Lower leg skin (tissue), 4 donors: ENCODE measurements around the gene C1D. TPM values are rescaled to one million over a fixed set of nuclear protein-coding genes. Genes with fewer than 3 reads are reported as not detected.

ENCODE experiments used
- DNase-seq, 2 donors: peaks; one replicate each; pipeline ENCODE4 v3.0.0-alpha.2; 2019; ENCODE audit warnings: low spot score in 2 of 2
- H3K4me3 ChIP-seq: fragments of 200-600 bp; sonication (generic); 2 replicates; pipeline ENCODE4 v1.5.1; 2017; ENCODE audit warnings: mild to moderate bottlenecking, low read depth; ENCODE audit not compliant: poor library complexity, severe bottlenecking
- POLR2A ChIP-seq, 2 donors: fragments of 450-650 bp; IDR thresholded peaks; one replicate each; pipeline ENCODE4 v1.6.1; 2016 to 2017; ENCODE audit warnings: antibody characterized with exemption in 2 of 2, mild to moderate bottlenecking in 1 of 2, moderate library complexity in 1 of 2
- WGBS, 2 donors: methylation state at CpG; one replicate each; pipeline ENCODE4 v1.1.5; 2018; 5-methylcytosine and 5-hydroxymethylcytosine counted together
- intact Hi-C: fragments of 100-400 bp; cut with DNase I; formaldehyde crosslinking; loops from one replicate; pipeline ENCODE4 v1.15.0; 2023; ENCODE audit warnings: low total_unique reads
- total RNA-seq, 4 donors: library from RNA; depleted of rRNA; stranded (reverse); fragments of >200 nt; gene quantifications; one replicate each; pipeline ENCODE4 v1.1.0, GENCODE V29; 2016
- TF ChIP-seq, protein P1 (sequence below), 3 donors: fragments of 450-650 bp; IDR thresholded peaks; one replicate each; pipeline ENCODE4 v1.5.1; 2016; ENCODE audit warnings: antibody characterized with exemption in 3 of 3, mild to moderate bottlenecking in 3 of 3, moderate library complexity in 2 of 3

Gene C1D
- total RNA-seq, 4 donors from 2014 or later, result 8.0 to 30.3 (median 14.7) TPM

DNA sequence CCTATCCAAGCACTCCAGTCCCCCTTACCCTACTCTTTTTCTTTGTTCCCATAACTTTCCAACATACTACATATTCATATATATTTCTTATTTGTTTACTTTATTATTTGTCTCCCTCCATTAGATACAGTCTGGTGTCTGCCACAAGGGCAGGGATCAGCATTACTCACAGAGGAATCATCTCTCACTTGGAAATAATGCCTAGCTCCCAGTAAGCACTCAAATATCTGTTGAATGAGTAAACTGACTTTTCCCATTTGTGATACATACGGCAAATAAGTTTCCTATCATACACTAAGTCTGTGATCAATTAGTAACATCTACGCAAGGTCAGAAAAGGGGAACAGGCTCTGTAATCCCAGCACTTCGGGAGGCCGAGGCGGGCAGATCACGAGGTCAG is 18.7 kb downstream of the C1D start:
- intact Hi-C loops, result no loop called here
- no peak for TF ChIP-seq POLR2A (IDR thresholded peaks at IDR 0.05)
- TF ChIP-seq, protein P1, sequence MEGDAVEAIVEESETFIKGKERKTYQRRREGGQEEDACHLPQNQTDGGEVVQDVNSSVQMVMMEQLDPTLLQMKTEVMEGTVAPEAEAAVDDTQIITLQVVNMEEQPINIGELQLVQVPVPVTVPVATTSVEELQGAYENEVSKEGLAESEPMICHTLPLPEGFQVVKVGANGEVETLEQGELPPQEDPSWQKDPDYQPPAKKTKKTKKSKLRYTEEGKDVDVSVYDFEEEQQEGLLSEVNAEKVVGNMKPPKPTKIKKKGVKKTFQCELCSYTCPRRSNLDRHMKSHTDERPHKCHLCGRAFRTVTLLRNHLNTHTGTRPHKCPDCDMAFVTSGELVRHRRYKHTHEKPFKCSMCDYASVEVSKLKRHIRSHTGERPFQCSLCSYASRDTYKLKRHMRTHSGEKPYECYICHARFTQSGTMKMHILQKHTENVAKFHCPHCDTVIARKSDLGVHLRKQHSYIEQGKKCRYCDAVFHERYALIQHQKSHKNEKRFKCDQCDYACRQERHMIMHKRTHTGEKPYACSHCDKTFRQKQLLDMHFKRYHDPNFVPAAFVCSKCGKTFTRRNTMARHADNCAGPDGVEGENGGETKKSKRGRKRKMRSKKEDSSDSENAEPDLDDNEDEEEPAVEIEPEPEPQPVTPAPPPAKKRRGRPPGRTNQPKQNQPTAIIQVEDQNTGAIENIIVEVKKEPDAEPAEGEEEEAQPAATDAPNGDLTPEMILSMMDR (IDR thresholded peaks at IDR 0.05), result no peak
- 83 to 94% methylated on average over 6 of the region's 6 CpGs for WGBS, 2 donors
- H3K4me3 ChIP-seq, result no peak overlapping the region
- no peak for DNase-seq

DNA sequence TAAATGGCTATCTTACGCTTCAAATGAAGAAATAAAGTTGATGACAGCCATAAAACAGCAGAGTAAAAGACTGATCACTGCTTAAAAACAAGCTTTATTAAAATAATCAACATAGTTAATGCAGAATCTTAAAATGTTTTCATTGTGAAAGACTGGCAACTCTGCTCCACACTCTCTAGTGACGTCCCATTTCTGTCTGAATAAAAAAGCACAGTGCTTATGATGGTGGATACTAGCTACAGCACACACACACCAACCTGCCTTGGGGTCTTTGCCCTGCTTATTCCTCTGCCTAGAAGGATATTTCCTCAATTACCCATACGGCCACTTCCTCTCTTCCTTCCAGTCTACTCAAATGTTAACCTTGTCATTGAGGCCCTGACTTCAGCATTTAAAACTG is 19.1 kb downstream of the C1D start:
- 90% methylated on average over 3 of the region's 3 CpGs for WGBS, 2 donors
- intact Hi-C loops, result no loop called here
- no peak for TF ChIP-seq POLR2A (IDR thresholded peaks at IDR 0.05)
- TF ChIP-seq, protein P1 (IDR thresholded peaks at IDR 0.05), result no peak

DNA sequence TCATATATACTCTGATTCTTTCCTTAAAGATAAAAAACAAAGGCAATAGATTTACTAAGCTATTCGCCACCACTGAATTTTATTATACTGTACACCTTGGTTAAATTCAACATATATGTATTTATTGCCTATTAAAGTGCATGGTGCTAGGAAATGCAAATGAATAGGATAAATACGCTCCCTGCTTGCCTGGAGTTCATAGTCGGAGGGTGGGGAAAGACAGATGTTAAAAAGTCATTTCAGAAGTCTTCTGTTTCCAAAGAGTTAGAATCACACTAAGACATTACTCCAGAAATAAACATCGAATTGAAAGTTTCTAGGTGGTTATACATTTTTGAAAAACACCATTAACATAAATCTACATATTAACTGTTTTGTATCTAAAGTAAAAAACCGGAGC is 19.8 kb downstream of the C1D start:
- intact Hi-C loops, result no loop called here
- no peak overlapping the region for H3K4me3 ChIP-seq
- 91 to 92% methylated on average over 5 of the region's 5 CpGs for WGBS, 2 donors
- no peak for DNase-seq
- TF ChIP-seq POLR2A (IDR thresholded peaks at IDR 0.05), result no peak

More for the DNA sequence above, 19.1 kb downstream of the C1D start:
- no peak for DNase-seq
- H3K4me3 ChIP-seq, result no peak overlapping the region

DNA sequence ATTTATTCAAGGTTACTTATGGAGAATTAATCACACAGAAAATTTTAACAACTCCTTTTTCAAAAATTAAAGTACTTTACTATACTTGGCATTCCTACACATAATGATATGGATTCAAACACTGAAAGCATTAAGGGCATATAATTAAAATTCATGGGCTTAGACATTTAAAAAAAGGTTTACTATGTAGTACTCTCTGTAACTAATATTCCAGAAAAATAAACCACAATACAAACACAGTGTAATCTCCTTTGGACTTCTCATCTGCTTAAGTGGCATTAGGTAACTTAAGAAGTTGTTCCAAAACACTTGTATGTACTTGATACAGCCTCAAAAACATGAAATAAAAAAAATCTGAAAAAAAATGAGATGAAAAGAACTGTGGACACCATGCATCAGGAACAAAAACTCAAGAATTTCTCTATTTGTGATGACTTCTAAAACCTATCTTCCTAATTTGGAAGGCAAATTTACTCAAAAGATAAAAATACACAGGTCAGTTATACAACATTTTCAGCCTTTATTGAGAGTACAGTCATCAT is 21.0 kb downstream of the C1D start:
- no peak overlapping the region for H3K4me3 ChIP-seq
- no peak for DNase-seq
- no peak for TF ChIP-seq POLR2A (IDR thresholded peaks at IDR 0.05)
- TF ChIP-seq, protein P1 (IDR thresholded peaks at IDR 0.05), result no peak
- intact Hi-C loops, result no loop called here

DNA sequence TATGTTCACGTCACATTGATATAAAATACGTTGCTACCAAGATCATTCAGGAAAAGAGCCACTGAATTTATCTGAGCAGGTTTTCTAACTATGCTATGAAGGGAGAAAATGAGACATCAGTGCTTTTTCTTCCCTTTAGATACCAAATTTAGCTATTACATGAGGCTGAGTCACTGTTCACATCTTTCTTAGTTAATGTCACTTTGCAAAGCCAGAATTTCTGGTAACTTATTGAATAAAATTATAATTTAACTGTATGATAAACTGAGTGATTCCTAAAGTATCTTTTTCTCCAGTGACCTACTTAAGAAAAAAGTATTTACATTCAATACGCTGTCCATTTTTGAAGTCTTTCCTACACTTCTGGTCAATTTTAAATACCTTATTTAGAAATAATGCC is 22.7 kb downstream of the C1D start:
- DNase-seq, result no peak
- TF ChIP-seq, protein P1 (IDR thresholded peaks at IDR 0.05), result no peak
- no peak for TF ChIP-seq POLR2A (IDR thresholded peaks at IDR 0.05)
- H3K4me3 ChIP-seq, result no peak overlapping the region
- WGBS, 2 donors, result 90 to 91% methylated on average over 3 of the region's 3 CpGs
- intact Hi-C loops, result no loop called here

DNA sequence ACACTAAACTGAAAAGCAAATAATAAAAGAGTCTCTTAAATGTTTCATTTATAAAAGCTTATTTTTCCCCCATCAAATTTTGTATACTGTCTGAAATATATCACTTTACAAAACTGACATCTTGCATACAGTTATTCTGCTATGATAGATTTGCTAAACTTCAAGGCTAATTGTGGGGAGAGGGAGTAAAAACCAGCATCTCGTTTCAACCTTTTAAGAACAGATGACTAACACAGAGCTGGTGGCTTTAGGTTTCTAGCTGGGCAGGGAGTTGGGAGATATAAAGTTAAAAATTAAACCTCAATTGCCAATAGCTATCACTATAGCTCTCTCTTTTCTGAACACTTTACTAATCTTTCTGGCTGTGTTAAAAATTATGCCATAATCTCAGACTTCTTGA is 23.5 kb downstream of the C1D start:
- intact Hi-C loops, result loop anchor here (10.0 kb wide), 1 partner anchor 1615 kb away; no protein-coding TSS in a partner anchor
- H3K4me3 ChIP-seq, result no peak overlapping the region
- WGBS, 2 donors, result 38 to 52% methylated on average over 1 of the region's 1 CpG
- no peak for TF ChIP-seq POLR2A (IDR thresholded peaks at IDR 0.05)
- TF ChIP-seq, protein P1 (IDR thresholded peaks at IDR 0.05), result no peak
- DNase-seq, result no peak
